ENCODE results near the gene SYNE4. TPM values are rescaled to one million over a fixed set of nuclear protein-coding genes. Genes with fewer than 3 reads are reported as not detected.

The SYNE4 gene
- total and polyA plus RNA-seq, 2 donors (not counting 3 experiments of a cell fraction or from before 2014, with no cell fraction given) = 0.46 to 0.62 TPM

DNA sequence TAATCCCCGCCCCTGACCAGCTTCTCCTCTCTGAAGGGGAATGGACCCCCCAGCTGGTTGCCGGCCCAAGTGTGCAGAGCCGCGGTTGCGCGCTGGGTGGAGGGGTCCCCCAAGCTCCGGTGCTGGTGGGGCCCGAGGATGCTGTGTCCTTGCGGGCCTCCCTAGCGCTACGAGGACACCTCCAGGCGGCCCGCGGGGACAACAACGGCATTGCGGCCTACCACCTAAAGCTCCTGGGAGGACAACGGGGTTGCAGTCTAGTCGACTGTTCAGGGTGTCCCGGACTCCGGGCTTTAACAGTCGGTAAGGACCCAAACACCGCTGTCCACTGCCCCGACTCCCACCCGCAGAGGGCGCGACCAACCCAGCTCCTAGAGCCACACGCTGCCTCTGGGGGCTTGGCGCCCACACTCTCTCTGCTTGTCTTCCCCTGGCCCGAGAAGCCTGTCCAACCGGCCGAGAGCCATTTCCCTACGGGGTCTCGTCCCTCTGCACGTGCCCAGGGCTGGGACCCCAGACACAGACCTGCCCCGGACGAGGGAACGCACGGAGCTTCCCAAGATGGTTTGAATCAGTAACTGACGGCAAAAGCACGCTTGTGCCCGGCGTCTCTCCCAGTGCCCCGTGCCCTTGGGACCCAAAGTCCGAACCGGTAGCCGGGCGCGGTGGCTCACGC is 14.6 kb downstream of the SYNE4 start:
- Histone ChIP-seq H3K9ac (replicated peaks; ENCODE audit: extremely low read depth, insufficient read depth, low read length) (no peak overlapping the region), H3K4me2 (ENCODE audit: insufficient read depth, low read length) (peak overlapping the region; percentile 91), H3K4me1 (ENCODE audit: control insufficient read depth, extremely low read depth, insufficient read depth, low read length) (peaks cover 10% of the 10 kb centered on the region), H3K9me1 (replicated peaks; ENCODE audit: control insufficient read depth, extremely low read depth, insufficient read depth, low read length) (no peaks in the 10 kb centered on the region), H3K9me3 (replicated peaks; ENCODE audit: control insufficient read depth, insufficient read depth, low read length) (no peaks in the 10 kb centered on the region), H3K27me3 (ENCODE audit: control insufficient read depth in 2 of 2, insufficient read depth in 2 of 2, low read length in 2 of 2) (peaks cover 0 to 2% of the 10 kb centered on the region in 2 experiments), H3K27ac (ENCODE audit: insufficient read depth, low read depth, low read length) (no peak overlapping the region), H3K36me3 (ENCODE audit: control insufficient read depth in 2 of 2, extremely low read depth in 1 of 2, insufficient read depth in 2 of 2, low read length in 2 of 2) (no peaks in the 10 kb centered on the region), H2AFZ (ENCODE audit: low read depth, low read length) (peak overlapping the region; percentile 87), H3K79me2 (ENCODE audit: control insufficient read depth, insufficient read depth, low read length) (peaks cover 2% of the 10 kb centered on the region), H3K4me3 (replicated peaks in 1 of 3; ENCODE audit: insufficient read depth in 1 of 3, low read depth in 1 of 3, low read length in 3 of 3) (peak overlapping the region in 1 of 3 experiments; percentile 12), H4K20me1 (replicated peaks; ENCODE audit: control insufficient read depth, extremely low read depth, insufficient read depth, low read length) (no peaks in the 10 kb centered on the region)
- dilution Hi-C loops (cut with MboI; ENCODE audit: extremely low pct_ligation_motif_present, low sequenced_read_pairs) (no loop called here), intact Hi-C loops (cut with micrococcal nuclease) (no loop called here)
- BruUV-seq (replicated peaks) = no TSS peak
- TF ChIP-seq POLR2AphosphoS5 (IDR thresholded peaks at IDR 0.05; ENCODE audit: insufficient read depth, low read depth, low read length) (no peak), MYC (IDR thresholded peaks at IDR 0.05; ENCODE audit: low read depth, low read length) (no peak)
- TF ChIP-seq, protein P1, sequence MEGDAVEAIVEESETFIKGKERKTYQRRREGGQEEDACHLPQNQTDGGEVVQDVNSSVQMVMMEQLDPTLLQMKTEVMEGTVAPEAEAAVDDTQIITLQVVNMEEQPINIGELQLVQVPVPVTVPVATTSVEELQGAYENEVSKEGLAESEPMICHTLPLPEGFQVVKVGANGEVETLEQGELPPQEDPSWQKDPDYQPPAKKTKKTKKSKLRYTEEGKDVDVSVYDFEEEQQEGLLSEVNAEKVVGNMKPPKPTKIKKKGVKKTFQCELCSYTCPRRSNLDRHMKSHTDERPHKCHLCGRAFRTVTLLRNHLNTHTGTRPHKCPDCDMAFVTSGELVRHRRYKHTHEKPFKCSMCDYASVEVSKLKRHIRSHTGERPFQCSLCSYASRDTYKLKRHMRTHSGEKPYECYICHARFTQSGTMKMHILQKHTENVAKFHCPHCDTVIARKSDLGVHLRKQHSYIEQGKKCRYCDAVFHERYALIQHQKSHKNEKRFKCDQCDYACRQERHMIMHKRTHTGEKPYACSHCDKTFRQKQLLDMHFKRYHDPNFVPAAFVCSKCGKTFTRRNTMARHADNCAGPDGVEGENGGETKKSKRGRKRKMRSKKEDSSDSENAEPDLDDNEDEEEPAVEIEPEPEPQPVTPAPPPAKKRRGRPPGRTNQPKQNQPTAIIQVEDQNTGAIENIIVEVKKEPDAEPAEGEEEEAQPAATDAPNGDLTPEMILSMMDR (IDR thresholded peaks at IDR 0.05; ENCODE audit: extremely low read depth in 1 of 2, insufficient read depth in 1 of 2, low read depth in 1 of 2, low read length in 2 of 2) = peak; percentile 6 to 16
- no peak for FAIRE-seq
- peak; percentile 21 for DNase-seq (ENCODE audit: low read depth, low spot score)
- ChIA-PET POLR2A (no interaction called here), CTCF (interaction anchor here (1.3 to 1.9 kb wide), 4 partner anchors 18 to 60 kb away, joined by 3 to 6 read pairs (median 5); partner anchors contain the start of genes ALKBH6 and THAP8)

Data from endothelial cell of umbilical vein (primary cell).